ENCODE data around the gene F8.

GRCh38 chrX:155068165-155068564, 45.6 kb upstream of the F8 start:
- TF ChIP-seq, protein P1, sequence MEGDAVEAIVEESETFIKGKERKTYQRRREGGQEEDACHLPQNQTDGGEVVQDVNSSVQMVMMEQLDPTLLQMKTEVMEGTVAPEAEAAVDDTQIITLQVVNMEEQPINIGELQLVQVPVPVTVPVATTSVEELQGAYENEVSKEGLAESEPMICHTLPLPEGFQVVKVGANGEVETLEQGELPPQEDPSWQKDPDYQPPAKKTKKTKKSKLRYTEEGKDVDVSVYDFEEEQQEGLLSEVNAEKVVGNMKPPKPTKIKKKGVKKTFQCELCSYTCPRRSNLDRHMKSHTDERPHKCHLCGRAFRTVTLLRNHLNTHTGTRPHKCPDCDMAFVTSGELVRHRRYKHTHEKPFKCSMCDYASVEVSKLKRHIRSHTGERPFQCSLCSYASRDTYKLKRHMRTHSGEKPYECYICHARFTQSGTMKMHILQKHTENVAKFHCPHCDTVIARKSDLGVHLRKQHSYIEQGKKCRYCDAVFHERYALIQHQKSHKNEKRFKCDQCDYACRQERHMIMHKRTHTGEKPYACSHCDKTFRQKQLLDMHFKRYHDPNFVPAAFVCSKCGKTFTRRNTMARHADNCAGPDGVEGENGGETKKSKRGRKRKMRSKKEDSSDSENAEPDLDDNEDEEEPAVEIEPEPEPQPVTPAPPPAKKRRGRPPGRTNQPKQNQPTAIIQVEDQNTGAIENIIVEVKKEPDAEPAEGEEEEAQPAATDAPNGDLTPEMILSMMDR (IDR thresholded peaks at IDR 0.05) = no peak
- TF ChIP-seq POLR2A (IDR thresholded peaks at IDR 0.05) = no peak
